Aorta (tissue), 5 donors: Measurements from ENCODE around the gene CYSLTR1. TPM values are rescaled to one million over a fixed set of nuclear protein-coding genes. Genes with fewer than 3 reads are reported as not detected.
"Not testable (repeated sequence)": the region's sequence is repeated elsewhere in the genome, so short reads cannot be mapped to it uniquely, and the experiment has no call there.

Experiments
- ATAC-seq: fragments of 200-7000 bp; cut with Tn5 transposase; one replicate; pipeline ENCODE4 v1.9.1; 2022; ENCODE audit warnings: moderate library complexity; ENCODE audit not compliant: low FRiP score
- DNase-seq, 2 donors: peaks; one replicate each; pipeline ENCODE4 v3.0.0-alpha.2; 2020
- H3K27ac ChIP-seq, 2 donors: one replicate each; pipeline ENCODE4 v1.5.1; 2013; ENCODE audit warnings: low read length in 2 of 2, mild to moderate bottlenecking in 2 of 2, moderate library complexity in 2 of 2, control low read depth in 1 of 2, inconsistent platforms in 1 of 2, low read depth in 1 of 2
- H3K27me3 ChIP-seq, 2 donors: one replicate each; pipeline ENCODE4 v1.6.1; 2013; ENCODE audit warnings: control low read depth in 1 of 2, low read length in 1 of 2, mild to moderate bottlenecking in 1 of 2, moderate library complexity in 1 of 2; ENCODE audit not compliant: insufficient read depth in 2 of 2, control insufficient read depth in 1 of 2
- H3K36me3 ChIP-seq, 2 donors: one replicate each; pipeline ENCODE4 v1.6.1; 2013; ENCODE audit warnings: control low read depth in 1 of 2, low read length in 1 of 2, mild to moderate bottlenecking in 1 of 2; ENCODE audit not compliant: insufficient read depth in 2 of 2, control insufficient read depth in 1 of 2
- H3K4me1 ChIP-seq, 2 donors: one replicate each; pipeline ENCODE4 v1.6.1; 2013; ENCODE audit warnings: low read length in 2 of 2, control low read depth in 1 of 2, mild to moderate bottlenecking in 1 of 2, moderate library complexity in 1 of 2; ENCODE audit not compliant: insufficient read depth in 2 of 2, control insufficient read depth in 1 of 2
- H3K4me3 ChIP-seq, 2 donors: one replicate each; pipeline ENCODE4 v1.5.1; 2013; ENCODE audit warnings: low read length in 2 of 2, control low read depth in 1 of 2, mild to moderate bottlenecking in 1 of 2
- H3K9me3 ChIP-seq: one replicate; pipeline ENCODE4 v1.6.1; 2013; ENCODE audit warnings: mild to moderate bottlenecking, low read length; ENCODE audit not compliant: control insufficient read depth
- WGBS, 2 donors: extraction: QIAGEN DNeasy Blood & Tissue Kit; methylation state at CpG; one replicate each; pipeline ENCODE4 v1.1.7; 2013; 5-methylcytosine and 5-hydroxymethylcytosine counted together
- intact Hi-C, 2 donors: fragments of 100-400 bp; cut with DNase I; formaldehyde crosslinking; loops; one replicate each; pipeline versions ENCODE4 v1.14.2 to v1.15.0; 2022
- polyA plus RNA-seq, 2 donors: library from polyadenylated mRNA; stranded (reverse); fragments of 200-250 nt; gene quantifications; one replicate each; pipeline ENCODE4 v1.2.3, GENCODE V29; 2013
- total RNA-seq, 2 donors: library from RNA; stranded (reverse); fragmentation: NEBNext Ultra II Directional; extraction: Animal tissue kit (Norgen Biotek cat#: 25700); gene quantifications; one replicate each; pipeline ENCODE4 v1.2.1, GENCODE V29; 2021
- donor health status: healthy with polysubstance abuse.
- donor health status: Bipolar disorder and iron deficiency.
- donor health status: DM: no; HTN: no; CAD: no.
- donor health status: DM: no; HTN: no; CAD: no.
- donor health status: DM: yes; HTN: yes; CAD: no.

CYSLTR1 gene
- total and polyA plus RNA-seq, 4 donors: 0.33 to 6.5 (median 2.4) TPM

DNA sequence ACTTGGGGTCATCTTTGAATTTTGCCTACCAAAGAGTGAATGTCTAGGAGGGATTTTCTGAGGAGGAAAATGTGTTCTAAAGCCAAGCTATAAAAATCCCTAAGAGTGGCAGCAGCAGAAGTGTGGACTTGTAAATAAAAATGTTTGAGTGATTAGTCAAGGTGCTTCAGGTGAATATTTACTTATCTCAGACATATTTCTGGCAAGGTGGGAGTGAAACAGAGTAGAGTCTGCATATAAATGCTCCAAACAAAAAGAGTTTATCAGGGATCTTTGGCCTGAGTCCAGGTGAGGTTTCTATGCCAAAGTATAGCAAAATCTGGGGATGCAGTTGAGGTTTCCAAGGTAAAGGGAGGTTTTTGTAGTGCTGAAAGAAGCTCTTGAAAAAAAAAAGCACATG is 19.7 kb downstream of the CYSLTR1 start:
- DNase-seq: no peak
- Histone ChIP-seq H3K27ac (no peak overlapping the region), H3K27me3 (no peaks in the 10 kb centered on the region), H3K4me3 (no peak overlapping the region), H3K36me3 (no peaks in the 10 kb centered on the region), H3K4me1 (no peaks in the 10 kb centered on the region), H3K9me3 (no peaks in the 10 kb centered on the region)
- intact Hi-C loops: no loop called here
- no peak for ATAC-seq

DNA sequence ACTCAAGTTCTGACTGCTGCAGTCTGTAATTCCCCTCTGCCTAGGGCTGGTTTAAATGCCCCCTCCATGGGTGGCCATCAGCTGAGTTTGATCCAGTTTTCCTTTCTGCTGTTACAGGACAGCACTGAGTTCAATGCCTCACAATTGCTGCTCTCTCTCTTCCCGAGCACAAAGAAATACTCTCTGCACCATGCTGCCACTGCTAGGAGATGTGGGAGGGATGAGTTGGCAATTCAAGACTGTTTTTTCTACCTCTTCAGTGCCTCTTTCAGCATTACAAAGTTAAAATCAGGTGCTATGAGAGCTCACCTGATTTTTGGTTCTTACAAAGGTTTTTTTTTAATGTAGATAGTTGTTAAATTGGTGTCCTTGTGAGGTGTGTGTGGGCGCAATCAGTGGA is 24.3 kb downstream of the CYSLTR1 start:
- Histone ChIP-seq H3K4me3 (no peak overlapping the region), H3K27me3 (no peaks in the 10 kb centered on the region), H3K9me3 (no peaks in the 10 kb centered on the region), H3K4me1 (no peaks in the 10 kb centered on the region), H3K36me3 (no peaks in the 10 kb centered on the region), H3K27ac (no peak overlapping the region)
- intact Hi-C loops: no loop called here
- ATAC-seq: no peak
- DNase-seq: no peak
- 66 to 92% methylated on average over 2 of the region's 2 CpGs for WGBS, 2 donors

DNA sequence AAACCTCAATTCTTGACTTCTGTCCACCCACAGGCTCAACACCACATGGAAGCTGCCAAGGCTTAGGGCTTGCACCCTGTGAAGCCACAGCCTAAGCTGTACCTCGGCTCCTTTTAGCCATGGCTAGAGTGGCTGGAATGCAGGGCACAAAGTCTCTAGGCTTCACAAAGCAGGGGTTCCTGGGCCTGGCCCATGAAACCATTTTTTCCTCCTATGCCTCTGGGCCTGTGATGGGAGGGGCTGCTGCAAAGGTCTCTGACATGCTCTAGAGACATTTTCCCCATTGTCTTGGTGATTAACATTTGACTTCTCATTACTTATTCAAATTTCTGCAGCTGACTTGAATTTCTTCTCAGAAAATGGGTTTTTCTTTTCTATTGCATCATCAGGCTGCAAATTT is 26.5 kb downstream of the CYSLTR1 start:
- intact Hi-C loops, H3K27ac ChIP-seq, H3K4me1 ChIP-seq, H3K27me3 ChIP-seq, H3K36me3 ChIP-seq, H3K4me3 ChIP-seq, ATAC-seq, DNase-seq, H3K9me3 ChIP-seq: not testable (repeated sequence)
- WGBS, 2 donors: 45 to 85% methylated on average over 1 of the region's 1 CpG

DNA sequence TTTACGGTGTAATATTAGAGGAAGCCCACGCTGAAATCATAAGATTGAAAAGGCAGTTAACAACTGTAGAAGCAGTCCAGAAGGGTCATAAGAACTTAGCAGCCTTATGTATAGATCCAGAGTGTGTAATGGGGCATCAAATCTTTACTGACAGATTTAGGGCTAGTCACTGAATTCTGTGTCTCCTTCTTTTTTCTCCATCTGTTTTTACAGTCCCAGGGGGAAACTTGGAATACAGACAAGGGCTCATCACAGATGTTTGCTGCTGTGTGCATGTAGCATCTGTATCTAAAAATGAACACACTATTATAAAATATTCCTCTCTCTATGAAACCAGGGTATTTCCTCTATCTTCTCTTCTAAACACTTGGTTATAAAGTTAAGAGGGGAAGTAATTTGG is 43.9 kb downstream of the CYSLTR1 start:
- ATAC-seq (no peak), DNase-seq (no peak)
- intact Hi-C loops: no loop called here
- Histone ChIP-seq H3K36me3 (no peaks in the 10 kb centered on the region), H3K27ac (no peak overlapping the region), H3K4me1 (no peaks in the 10 kb centered on the region), H3K9me3 (no peaks in the 10 kb centered on the region), H3K4me3 (no peak overlapping the region), H3K27me3 (no peaks in the 10 kb centered on the region)
- WGBS, 2 donors: 42 to 78% methylated on average over 2 of the region's 2 CpGs

DNA sequence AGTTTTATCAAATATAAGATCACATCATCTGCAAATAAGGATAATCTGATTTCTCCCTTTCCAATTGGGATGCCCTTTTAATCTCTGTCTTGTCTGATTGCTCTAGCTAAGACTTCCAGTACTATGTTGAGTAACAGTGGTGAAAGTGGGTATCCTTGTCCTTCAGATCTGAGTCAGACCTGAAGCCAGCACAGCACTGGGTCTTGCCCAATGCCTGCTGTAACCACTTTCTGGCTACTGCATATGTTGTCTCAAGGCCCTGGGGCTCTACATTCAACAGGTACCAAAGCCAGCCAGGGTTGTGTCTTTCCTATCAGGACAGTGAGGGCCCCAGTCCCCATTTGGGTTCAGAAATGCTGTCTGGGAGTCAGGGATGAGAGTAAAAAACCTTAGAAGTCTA is 90.3 kb downstream of the CYSLTR1 start:
- H3K36me3 ChIP-seq: no peaks in the 10 kb centered on the region

DNA sequence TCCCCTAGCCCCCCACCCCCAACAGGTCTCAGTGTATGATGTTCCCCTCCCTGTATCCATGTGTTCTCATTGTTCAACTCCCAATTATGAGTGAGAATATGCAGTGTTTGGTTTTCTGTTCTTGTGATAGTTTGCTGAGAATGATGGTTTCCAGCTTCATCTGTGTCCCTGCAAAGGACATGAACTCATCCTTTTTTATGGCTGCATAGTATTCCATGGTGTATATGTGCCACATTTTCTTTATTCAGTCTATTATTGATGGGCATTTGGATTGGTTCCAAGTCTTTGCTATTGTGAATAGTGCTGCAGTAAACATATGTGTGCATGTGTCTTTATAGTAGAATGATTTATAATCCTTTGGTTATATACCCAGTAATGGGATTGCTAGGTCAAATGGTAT is 101.4 kb downstream of the CYSLTR1 start:
- ATAC-seq, H3K36me3 ChIP-seq, intact Hi-C loops, H3K27ac ChIP-seq, DNase-seq, H3K4me1 ChIP-seq, H3K4me3 ChIP-seq, H3K27me3 ChIP-seq, H3K9me3 ChIP-seq: not testable (repeated sequence)

More for the DNA sequence above, 90.3 kb downstream of the CYSLTR1 start:
- Histone ChIP-seq H3K4me3 (no peak overlapping the region), H3K4me1 (no peaks in the 10 kb centered on the region), H3K9me3 (no peaks in the 10 kb centered on the region), H3K27ac (no peak overlapping the region), H3K27me3 (no peaks in the 10 kb centered on the region)
- DNase-seq: no peak
- no peak for ATAC-seq
- intact Hi-C loops: no loop called here

Other genes starting within 250 kb of the CYSLTR1 start
- gene PGK1, start 223.4 kb downstream of the CYSLTR1 start, total RNA-seq: 100 to 1,000 TPM; 235 to 254 TPM
- 100 to 1,000 TPM in 1 of 2 donors, 10 to 100 TPM in 1; 94.6 to 157 TPM for gene PGK1, start 223.4 kb downstream of the CYSLTR1 start, polyA plus RNA-seq
- gene TAF9B, start 188.0 kb downstream of the CYSLTR1 start, total RNA-seq: 10 to 100 TPM; 15.9 to 19.0 TPM
- gene TAF9B, start 188.0 kb downstream of the CYSLTR1 start, polyA plus RNA-seq: 10 to 100 TPM; 11.4 to 13.9 TPM